Hematopoietic multipotent progenitor cell treated with erythropoietin and hydrocortisone succinate and interleukin-3 and kit ligand, for 17 days (in vitro differentiated cells): ENCODE measurements around the gene UNC79.
"Not testable (repeated sequence)": the region's sequence is repeated elsewhere in the genome, so short reads cannot be mapped to it uniquely, and the experiment has no call there.

Experiments used
- DNase-seq: peaks from one replicate; pipeline ENCODE4 v3.0.0-alpha.2; 2015; ENCODE audit warnings: low spot score

Gene UNC79

DNA sequence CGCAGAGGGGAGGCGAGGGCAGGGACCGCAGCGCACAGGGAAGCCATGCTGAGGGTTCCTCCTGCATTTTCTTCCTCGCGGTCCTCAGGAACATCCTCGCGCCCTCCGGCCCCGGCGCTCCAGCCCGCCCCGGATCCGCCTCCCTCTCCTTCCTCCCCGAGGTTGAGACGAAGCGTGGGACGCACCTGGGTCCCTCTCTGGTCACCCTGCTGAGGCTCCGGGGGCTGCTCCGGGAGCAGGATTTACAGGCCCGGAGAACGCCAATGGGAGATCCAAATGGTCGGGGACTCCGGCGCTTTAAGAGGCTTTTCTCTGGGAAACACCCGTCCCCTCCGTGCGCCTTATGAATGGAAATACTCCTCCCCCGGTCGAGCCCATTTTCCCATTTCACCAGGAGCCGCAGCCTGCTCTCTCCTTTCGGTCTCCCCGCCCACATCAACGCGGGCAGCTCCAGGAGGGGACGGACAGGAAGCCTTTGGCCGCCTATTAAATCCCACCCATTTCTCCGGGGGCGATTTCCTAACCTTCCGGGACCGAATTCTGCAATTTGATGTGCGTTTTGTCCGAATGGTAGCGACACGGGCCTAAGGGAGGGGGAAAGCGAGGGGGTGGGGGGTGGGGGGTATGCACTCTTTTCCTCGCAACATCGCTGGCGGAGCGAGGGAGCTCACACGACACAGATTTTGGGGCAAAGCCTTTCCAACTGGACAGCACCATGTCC lies at the start of gene UNC79:
TSS of gene UNC79 (plus strand) at position 625 of the 721 bp plus-strand sequence. CDS start at position 716, 91 bp downstream.
- DNase-seq, result no peak

DNA sequence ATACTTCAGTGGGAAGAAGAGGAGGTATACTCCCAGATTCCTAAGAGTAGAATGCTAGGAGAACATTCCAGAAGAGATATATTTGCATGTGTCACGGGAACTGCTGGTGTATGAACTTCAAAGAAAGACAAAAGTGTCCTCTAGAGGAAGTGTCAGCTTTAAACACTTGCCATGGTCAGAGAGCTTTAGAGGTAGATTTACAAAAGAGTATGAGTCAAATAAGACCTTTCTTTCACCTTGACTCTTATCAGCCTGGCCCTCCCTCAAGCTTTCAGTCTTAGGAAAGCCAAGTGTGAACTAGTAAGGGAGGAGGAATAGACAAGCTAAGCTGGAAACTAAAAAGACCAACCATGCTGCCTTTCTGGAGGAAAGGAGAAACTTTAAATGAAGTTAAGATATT lies 49.1 kb upstream of the UNC79 start:
- no peak for DNase-seq

DNA sequence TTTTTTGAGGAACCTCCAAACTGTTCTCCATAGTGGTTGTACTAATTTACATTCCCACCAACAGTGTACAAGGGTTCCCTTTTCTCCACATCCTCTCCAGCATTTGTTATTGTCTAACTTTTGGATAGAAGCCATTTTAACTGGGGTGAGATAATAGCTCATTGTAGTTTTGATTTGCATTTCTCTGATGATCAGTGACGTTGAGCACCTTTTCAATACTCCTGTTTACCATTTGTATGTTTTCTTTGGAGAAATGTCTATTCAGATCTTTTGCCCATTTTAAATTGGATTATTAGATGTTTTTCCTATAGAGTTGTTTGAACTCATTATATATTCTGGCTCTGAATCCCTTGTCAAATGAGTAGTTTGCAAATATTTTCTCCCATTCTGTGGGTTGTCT lies 46.5 kb upstream of the UNC79 start:
- DNase-seq, result not testable (repeated sequence)

DNA sequence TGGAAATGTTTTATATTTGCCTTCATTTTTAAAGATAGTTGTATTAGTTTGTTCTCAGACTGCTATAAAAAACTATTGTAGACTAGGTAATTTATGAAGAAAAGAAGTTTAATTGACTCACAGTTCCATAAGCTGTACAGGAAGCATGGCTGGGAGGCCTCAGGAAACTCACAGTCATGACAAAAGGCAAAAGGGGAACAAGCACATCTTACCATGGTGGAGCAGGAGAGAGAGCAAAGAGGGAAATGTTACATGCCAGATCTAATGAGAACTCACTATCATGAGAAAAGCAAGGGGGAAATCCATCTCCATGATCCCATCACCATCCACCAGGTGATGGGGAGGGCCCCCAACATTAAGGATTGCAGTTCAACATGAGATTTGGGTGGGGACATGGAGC lies 35.5 kb upstream of the UNC79 start:
- no peak for DNase-seq

DNA sequence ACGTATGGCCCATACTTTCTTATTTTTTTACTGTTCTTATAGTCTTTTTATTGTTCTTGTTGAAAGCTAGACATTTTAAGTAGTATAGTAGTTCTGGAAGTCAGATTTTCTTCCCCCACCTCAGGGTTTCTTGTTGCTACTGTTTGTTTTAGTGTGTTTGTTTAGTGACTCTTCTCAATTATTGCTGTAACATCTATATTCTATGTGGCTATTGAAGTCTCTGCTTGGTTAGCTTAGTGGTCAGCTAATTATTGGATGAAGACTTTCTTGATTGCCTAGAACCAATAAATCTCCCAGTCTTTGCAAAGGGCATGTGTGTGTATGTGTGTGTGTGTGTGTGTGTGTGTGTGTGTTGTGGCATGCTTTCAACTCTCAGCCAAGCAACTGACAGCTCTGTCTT lies 34.3 kb upstream of the UNC79 start:
- DNase-seq, result no peak

DNA sequence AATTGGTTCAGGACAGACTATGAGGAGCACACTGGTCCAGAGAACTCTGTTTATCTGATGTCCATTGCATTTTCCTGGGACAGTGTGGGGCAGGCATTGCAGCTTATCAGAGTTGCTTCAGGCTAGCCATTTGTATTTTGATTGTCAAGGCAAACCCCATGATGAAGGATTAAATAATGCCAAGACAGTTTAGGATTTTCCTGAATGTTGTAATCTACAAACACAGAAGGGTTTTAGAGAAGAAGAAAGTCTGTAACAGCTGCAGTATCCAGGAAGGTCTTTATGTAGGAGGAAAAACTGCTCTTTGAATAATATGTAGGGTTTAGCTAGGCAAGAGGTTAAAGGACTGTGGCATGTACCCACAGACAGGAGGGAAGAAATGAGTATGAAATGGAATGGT lies 32.2 kb upstream of the UNC79 start:
- DNase-seq, result no peak

DNA sequence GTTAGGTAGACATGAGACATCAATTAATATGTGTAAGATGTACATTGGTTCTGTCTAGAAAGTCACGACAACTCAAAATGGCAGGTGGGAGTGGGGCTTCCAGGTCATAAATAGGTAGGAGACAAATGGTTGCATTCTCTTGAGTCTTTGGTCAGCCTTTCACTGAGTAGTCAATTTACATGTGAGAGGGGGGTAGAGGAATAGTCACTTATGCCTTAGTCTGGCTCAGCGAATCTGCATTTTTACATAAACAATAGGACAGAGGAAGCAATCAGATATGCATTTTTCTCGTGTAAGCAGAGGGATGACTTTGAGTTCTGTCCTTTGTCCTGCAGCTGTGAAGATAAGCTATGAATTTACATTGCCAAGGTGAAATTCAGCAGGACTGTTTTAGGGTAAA lies 27.8 kb upstream of the UNC79 start:
- no peak for DNase-seq

DNA sequence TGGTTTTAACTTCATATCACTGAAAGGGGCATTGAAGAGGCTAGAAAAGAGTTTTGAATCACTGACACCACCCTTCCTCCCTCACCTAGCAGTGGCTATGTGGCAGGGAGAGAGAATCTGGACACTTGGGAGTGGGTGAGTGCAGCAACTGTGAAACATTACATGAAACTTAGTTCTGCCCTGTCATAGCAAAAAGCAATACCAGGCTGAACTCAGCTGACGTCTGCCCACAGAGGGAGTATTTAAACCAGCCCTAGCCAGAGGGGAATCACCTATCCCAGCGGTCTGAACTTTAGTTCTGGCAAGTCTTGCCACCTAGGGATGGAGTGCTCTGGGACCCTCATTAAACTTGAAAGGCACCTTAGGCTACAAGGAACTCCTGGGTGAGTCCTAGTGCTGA lies 20.7 kb upstream of the UNC79 start:
- DNase-seq, result no peak

DNA sequence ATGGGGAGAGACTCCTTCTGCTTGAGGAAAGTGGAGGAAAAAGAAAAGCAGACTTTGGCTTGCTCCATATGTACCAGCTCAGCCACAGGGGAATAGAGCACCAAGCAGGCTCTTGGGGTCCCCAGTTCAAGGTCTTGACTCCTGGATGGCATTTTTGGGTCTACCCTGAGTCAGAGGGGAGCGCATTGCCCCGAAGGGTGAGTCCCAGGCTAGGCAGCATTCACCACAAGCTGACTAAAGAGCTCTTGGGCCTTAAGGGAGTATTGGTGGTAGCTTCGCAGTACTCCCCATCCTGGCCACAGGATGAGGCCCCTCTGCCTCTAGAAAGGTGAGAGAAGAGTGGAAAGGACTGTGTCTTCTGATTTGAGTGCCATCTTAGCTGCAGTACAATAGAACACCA lies 19.8 kb upstream of the UNC79 start:
- no peak for DNase-seq

DNA sequence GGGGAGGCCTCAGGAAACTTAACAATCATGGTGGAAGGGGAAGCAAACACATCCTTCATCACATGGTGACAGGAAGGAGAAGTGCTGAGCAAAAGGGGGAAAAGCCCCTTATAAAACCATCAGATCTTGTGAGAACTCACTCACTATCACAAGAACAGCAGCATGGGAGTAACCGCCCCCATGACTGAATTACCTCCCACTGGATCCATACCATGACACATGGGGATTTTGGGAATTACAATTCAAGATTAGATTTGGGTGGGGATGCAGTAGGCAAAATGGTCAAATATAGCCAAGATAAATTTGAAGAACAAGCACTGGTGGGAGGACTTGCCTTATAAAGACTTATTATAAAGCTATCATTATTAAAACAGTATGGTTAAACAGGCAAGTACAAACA lies 5.6 kb upstream of the UNC79 start:
- not testable (repeated sequence) for DNase-seq

DNA sequence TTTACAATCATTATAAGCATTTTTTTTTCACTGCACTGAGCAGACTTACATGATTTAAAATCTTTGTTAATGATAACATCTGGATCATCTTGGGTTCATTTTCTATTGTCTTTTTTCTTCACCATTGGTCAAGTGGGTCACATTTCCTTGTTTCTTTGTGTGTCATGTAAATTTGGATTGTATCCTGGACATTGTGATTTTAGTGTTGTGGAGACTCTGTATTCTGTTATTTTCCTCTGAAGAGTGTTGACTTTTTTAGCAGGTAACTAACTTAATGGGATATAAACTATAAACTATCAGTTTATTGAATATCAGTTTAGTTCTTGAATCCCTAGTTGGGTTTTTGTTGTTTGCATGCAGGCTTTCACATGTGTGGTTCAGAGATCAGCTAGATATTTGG lies 4.0 kb upstream of the UNC79 start:
- DNase-seq, result no peak

DNA sequence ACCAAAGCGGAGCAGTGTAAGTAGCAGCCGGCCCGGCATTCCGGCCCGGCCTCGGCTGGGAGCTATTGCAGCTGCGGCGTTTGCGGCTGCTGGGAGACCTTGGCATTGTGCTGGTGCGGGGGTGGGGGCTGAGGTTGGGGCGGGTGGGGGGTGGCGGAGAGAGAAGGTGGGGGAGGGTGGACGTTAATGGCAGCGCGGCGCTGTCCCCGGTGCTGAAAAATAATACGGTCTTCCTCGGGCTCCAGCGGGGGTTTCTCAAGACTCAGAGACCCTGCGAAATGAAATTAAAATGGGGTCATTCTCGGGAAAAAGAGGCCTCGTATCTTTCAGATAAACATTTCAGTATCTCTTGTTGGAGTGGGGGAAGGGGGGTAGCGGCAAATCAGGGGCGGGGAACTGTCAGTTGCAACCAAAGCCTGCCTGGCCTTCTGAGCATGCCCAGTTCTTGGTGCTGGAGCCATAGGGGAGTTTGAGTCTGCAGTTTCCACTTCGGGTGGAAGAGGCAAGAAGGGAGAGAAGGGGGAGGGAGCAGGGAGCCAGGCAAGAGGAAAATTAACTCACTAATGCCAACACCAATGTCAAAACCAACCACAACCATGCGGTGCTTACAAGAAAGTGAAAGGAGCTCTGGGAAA lies 414 bp downstream of the UNC79 start:
- DNase-seq, result no peak

DNA sequence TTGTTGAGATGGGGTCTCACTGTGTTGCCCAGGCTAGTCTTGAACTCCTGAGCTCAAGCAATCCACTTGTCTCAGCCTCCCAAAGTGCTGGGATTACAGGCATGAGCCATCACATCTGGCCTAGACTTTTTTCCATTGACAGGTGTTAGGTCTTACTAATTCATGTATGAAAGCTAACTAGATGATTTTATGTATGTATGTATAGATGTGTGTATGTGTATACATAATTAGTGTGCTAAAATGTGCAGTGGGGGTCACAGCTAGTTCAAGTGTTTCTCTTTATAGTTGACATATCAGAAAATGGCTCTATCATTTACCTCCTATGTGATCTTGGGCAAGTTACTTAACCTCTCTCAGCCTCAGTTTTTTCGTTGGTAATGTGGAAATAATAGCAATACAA lies 23.5 kb downstream of the UNC79 start:
- no peak for DNase-seq

DNA sequence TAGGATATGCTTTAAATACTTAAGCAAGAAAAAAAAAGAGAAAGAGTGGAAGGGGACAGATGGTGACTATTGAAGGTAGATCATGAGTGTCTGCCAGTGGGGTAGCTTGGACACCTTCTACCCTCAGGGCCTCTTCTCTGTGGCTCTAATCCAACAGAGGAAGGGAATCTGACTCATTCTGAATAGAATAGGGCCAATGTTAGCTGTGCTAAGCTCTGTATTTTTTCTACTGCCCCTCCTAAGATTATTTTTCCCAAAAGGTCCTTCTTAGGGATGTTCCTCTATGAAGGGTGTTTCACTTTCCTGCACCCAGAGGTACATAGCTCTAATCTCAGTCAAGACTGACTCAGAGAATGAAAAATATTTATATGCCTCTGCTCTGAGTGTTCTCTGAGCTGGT lies 25.6 kb downstream of the UNC79 start:
- no peak for DNase-seq

DNA sequence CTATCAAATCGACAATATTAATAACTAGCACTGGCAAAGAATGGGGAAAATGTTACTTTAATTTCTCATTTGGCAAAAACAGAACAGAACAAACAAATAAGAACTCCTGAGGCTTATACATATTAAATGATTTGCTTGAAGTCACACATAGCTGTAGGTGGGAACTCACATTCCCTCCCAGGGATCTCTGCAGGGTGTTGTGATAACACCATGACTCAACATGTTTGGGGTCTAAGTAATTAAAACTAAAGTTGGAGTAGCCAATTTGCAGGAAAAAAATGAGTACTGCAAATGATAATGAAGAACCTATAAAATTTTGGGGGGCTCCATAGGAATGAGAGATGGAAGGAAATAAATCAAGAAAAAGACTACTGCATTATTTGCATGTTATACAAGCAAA lies 27.5 kb downstream of the UNC79 start:
- no peak for DNase-seq

DNA sequence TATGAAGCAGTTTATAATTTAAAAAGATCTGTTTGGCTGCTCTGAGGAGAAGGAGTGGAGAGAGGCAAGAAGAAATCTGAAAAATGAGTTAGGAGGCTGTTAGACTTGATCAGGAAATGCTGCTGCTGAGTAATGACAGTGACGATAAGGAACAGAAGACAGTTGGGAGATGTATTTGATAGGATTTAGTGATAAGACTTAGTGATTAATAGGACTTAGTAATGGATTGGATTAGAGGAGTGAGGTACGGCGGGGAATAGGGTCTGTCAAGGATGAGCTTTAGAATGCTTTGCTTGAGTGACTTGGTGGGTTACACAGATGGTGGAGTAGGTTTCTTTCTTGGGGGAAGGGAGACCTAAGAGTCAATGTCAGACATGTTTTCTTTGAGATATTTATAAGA lies 31.7 kb downstream of the UNC79 start:
- DNase-seq, result no peak

DNA sequence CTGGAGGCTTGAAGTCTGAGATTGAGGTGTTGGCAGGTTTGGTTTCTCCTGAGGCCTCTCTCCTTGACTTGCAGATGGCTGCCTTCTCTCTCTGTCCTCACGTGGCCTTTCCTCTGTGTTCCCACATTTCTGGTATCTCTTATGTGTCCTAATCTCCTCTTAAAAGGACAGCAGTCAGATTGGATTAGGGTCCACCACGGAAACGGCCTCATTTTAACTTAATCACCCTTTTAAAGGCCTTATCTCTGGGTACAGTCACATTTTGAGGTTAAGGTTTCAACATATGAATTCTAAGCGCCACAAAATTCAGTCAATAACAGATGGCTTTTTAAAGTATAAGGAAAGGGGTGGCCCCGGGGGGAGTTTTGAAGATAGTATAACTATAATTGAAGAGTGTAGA lies 33.5 kb downstream of the UNC79 start:
- no peak for DNase-seq

DNA sequence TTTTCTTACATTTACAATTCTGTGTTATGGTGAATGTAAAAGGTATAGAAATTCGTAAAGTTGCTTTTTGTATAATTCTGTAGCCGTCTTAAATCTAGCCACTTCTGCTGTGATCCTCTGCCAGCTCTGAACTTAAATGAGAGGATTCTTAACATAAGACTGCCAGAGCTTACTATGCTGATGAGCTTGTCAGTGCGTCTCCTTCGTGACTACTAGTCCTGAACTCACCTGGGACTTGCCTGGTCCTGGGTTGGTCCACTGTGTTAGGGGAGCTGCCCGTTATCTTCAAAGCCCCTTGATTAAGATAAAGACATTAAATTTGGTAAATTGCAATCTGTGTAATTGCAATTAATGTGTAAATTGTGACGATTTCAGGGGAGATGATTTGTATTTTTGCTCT lies 44.7 kb downstream of the UNC79 start:
- no peak for DNase-seq

DNA sequence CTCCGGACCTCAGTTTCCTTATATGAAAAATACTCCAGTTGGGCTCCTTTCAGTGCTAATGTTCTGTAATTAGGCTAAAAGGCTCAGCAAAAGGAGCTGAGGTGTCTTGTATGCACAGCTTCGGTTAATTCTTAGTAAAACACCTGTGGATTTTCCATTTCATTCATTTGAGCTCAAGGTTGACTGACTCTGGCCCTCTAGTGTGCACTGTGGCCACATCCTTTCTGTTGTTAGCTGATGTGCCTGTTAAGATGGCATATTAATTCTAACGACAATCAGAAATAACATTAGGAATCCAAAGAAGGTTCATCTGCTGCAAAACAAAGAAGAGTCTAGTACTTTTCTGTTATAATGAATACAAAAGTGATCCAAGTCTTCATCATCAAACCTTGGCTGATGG lies 45.6 kb downstream of the UNC79 start:
- no peak for DNase-seq

DNA sequence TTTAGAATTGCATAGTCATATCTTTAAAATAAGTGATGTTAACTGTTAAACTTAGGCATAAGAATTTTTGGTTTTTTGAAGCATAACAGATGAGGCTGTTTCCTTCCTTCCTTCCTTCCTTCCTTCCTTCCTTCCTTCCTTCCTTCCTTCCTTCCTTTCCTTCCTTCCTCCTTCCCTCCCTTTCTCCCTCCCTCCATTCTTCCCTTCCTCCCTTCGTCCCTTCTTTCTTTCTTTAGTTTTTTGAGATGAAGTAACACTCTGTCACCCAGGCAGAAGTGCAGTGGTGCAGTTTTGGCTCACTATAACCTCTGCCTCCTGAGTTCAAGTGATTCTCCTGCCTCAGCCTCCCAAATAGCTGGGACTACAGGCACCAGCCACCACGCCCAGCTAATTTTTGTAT lies 48.3 kb downstream of the UNC79 start:
- DNase-seq, result not testable (repeated sequence)

DNA sequence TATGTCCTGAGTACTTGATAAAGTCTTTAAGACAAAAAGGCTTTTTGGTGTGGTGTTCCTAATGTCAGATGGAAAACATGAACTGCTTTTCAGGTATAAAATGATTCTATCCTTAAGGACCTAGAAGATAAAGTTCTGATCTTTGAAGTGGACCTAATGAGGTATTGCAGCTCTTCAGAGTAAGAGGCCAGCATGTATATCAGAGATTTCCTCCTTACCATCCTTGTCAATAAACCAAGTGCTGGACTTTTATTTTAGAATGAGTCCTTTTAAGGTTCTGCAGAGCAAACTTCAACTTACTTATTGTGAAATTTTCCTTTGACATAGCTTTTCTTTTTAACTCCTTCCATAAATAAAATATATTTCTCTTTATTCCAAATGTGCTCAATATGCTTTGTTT lies 50.1 kb downstream of the UNC79 start:
- no peak for DNase-seq

DNA sequence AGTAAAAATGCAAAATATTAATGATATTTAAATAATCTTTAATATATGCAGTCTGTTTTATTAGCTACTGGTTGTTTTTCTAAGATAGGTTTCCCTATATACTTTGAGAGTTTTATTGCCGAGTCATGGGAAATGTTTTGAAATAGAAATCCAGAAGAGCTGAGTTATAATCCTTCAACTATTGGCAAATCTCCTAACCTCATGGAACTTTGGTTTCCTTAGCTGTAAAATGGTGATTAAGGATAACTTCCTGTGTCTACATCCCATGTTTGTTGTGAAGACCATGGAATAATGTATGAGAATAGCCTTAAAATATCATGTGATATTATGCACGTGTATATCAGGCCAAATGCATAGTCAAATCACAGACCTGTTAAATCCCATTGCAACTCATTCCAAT lies 51.0 kb downstream of the UNC79 start:
- DNase-seq, result no peak

DNA sequence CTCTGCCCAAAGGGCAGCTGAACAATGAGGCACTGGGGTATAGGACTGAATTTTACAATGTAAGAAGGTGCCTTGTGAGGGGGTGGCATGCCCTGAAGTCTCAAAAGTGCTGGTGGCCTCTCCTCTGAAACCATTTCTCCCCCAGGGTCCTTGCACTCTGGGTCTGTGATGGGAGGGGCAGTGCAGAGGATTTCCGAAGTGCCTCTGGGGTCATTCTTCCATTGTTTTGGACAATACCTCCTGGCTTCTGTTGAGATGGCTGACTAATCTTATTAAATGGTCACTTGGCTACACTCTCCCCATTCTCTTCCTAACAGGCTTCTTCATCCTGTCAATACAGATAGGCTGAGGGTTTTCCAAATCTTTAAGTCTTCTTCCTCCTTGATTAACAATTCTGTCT lies 59.3 kb downstream of the UNC79 start:
- DNase-seq, result no peak

DNA sequence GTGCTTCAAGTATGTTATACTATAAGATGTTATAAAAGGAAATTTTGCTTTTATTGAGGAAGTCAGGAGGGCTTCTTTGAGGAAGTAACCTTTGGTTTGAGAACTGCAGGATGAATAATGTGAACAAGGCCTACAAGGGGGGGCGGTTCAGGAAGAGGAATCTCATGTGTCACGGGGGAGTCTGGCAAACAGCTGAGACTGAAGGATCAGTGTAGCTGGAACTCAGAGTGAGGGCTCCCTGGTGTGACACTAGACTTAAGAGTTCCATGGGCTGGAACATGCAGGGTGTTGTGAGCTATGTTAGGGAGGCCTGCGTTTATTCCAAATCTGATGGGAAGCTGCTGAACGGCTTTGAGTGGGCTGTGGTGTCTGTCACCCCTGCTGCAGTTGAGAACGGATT lies 62.3 kb downstream of the UNC79 start:
- no peak for DNase-seq
